Retinal pigment epithelial cell (primary cell): ENCODE measurements around the gene MROH2B.

Source experiments
- DNase-seq: peaks from one replicate; pipeline ENCODE4 v3.0.0-alpha.2; 2010; ENCODE audit warnings: low read depth
- H3K4me3 ChIP-seq: 2 replicates; pipeline ENCODE4 v1.5.1; 2011; ENCODE audit warnings: mild to moderate bottlenecking, low read length, control low read depth, moderate library complexity
- TF ChIP-seq, protein P1 (sequence below): conservative IDR thresholded peaks from 2 replicates; pipeline ENCODE4 v1.5.1; 2011; ENCODE audit warnings: low read depth, low read length, control low read depth, inconsistent platforms

MROH2B gene

DNA sequence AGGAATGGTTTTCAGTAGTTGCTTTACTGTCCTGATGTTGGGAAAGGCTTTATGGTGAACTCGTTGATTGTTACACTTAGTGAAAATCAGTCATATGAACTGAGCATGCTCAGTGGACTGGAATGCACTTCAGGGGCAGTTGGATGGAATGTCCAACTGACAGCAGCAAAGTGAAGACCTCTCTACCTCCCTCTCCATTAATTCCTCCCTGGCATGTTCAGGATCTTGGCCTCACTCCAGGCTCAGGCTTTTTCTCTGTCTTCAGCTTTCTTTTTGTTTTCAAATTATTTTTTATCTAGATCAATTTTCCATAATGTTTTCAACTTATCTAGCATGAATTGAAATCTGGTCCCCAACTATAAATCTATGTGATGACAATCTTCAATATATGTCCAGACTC is at the start of gene MROH2B:
TSS of gene MROH2B (minus strand) at position 101 of the 400 bp plus-strand sequence. CDS start 490 bp downstream, outside the sequence.
- TF ChIP-seq, protein P1, sequence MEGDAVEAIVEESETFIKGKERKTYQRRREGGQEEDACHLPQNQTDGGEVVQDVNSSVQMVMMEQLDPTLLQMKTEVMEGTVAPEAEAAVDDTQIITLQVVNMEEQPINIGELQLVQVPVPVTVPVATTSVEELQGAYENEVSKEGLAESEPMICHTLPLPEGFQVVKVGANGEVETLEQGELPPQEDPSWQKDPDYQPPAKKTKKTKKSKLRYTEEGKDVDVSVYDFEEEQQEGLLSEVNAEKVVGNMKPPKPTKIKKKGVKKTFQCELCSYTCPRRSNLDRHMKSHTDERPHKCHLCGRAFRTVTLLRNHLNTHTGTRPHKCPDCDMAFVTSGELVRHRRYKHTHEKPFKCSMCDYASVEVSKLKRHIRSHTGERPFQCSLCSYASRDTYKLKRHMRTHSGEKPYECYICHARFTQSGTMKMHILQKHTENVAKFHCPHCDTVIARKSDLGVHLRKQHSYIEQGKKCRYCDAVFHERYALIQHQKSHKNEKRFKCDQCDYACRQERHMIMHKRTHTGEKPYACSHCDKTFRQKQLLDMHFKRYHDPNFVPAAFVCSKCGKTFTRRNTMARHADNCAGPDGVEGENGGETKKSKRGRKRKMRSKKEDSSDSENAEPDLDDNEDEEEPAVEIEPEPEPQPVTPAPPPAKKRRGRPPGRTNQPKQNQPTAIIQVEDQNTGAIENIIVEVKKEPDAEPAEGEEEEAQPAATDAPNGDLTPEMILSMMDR: no peak

DNA sequence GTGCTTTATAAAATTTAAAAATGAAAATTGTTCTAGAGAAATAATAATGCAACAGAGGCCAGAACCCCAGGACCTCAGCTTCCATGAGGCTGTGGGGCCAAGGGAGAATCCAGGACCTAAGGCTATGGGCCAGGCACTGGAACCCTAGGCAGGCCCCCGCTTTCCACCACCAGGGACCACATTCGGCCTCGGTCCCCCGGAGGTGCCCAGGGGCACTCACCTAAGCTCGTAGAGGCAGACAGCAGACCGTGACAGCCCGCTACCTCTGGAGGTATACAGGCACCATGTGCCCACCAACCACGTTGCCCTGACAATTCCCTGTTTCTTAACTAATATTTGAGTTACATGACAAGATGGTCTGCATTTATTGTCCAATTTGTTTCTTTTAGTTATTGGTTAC is 49.5 kb upstream of the MROH2B start:
- DNase-seq: no peak
- TF ChIP-seq, protein P1: no peak
- H3K4me3 ChIP-seq: no peak overlapping the region

More for the DNA sequence above, at the start of gene MROH2B:
- no peak within 1 kb of the TSS for H3K4me3 ChIP-seq
- no peak for DNase-seq

DNA sequence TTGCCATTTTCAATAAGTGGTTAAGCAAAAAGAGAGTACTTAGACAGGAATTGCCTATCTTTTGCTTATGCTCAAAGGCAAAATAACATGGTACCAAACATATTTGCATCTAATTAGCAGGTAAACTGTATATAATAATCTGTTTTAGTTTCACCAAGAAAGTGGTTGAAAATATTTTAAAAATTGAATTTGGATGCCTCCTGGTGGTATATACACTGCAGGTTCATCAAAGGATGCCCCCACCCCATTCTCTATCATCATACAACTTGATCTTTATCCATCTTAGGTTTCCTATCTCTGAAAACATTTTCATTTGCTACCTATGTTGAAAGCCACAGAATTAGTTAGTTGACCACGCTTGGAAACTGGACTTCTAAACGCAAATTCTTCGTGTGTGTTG is 47.0 kb upstream of the MROH2B start:
- no peak for DNase-seq
- TF ChIP-seq, protein P1: no peak

DNA sequence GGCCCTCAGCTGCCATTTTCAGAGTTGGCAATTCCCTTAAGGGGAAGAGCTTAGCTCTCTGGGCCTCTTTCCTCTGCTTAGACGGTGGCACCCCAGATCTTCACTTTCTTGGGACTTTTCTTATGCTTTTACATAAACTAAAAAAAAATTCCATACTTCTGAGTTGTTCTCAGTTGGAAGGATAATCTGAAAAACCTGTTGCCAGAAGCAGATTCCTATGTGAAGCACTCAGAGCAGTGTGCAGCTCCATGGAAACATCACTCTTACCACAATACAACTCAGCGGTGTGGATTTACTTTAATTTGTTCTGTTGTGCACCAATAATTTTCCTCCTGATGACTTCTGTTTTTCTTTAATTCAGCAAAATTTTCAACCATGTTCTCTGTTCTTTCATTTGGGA is 44.1 kb upstream of the MROH2B start:
- TF ChIP-seq, protein P1: no peak
- DNase-seq: peak; percentile 51

More for the DNA sequence above, 47.0 kb upstream of the MROH2B start:
- no peak overlapping the region for H3K4me3 ChIP-seq

DNA sequence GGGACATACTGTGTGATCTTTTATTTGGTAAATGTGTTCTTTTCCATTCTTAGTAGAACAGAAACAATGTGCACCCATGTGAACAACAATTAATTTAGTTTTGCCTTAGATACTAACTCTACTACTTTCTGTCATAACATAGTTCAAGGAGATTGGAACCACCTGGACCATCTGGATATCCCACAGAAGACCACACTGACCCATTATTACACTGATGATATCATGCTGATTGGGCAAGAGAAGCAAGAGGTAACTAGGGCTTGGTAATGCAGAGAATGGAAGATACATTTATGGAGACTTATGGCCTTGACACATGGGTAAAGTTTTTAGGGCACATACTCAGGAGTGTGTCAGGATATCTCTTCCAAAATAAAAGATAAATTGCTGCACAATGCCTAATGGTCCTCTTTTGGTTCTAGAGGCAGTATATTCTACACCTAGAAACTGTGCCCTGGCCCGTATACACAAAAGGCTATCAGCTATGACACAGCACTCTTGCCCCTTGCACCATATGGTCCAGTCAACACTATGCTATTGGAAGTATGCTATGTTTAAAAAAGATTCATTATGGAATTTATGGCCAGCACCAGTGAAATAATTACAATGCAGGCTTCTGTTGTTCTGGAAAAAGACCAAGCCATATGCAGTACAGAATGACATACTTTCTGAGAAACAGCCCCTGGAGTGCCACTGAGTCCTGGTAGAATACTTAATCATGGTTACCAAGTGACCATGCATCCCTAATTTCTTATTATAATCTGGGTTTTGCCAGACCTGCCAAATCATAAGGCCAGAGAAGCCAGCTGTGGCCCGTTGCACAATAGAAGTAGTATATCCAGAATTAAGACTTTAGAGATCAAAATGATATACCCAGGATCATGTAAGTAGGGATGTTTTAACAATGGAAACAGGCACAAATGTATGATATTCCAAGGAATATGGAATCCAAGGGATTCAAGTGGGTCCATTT is 41.6 kb upstream of the MROH2B start:
- no peak for DNase-seq
- TF ChIP-seq, protein P1: no peak

More for the DNA sequence above, 44.1 kb upstream of the MROH2B start:
- no peak overlapping the region for H3K4me3 ChIP-seq

DNA sequence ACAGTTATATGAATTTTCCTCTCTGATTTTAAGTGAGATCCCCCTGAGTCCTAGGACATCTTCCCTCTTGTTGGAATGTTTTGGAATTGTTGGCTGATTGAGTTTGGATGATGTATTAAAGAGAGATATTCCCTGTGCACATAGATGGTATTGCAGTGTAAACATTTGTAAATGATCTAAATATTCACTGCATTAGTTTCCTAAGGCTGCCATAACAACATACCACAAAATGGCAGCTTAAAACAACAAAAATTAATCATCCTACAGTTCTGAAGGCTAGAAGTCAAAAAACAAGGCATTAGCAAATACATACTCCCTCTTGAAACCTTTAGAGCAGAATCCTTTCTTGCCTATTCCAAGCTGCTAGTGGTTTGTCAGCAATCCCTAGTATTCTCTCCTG is 38.0 kb upstream of the MROH2B start:
- no peak overlapping the region for H3K4me3 ChIP-seq
- DNase-seq: no peak
- TF ChIP-seq, protein P1: no peak

More for the DNA sequence above, 41.6 kb upstream of the MROH2B start:
- no peak overlapping the region for H3K4me3 ChIP-seq
